HepG2 (cell line): ENCODE data around the gene ANKIB1.

ENCODE experiments used
- CBFB ChIP-seq: sonication (generic); formaldehyde crosslinking; IDR thresholded peaks from 2 replicates; pipeline ENCODE4 v1.4.0; 2020; ENCODE audit warnings: missing genetic modification reagents
- CHD2 ChIP-seq: IDR thresholded peaks from 2 replicates; pipeline ENCODE4 v1.6.1; 2011; ENCODE audit warnings: low read depth, low read length, improper control_type of control experiment
- CTCF ChIP-seq: sonication (generic); formaldehyde crosslinking; IDR thresholded peaks from 2 replicates; pipeline ENCODE4 v1.5.0; 2020; ENCODE audit warnings: mild to moderate bottlenecking, missing genetic modification reagents, moderate library complexity
- DPF2 ChIP-seq: sonication (generic); formaldehyde crosslinking; IDR thresholded peaks from 2 replicates; pipeline ENCODE4 v1.4.0; 2020; ENCODE audit warnings: mild to moderate bottlenecking, low read depth, missing genetic modification reagents, borderline replicate concordance
- JUND ChIP-seq: sonication (generic); formaldehyde crosslinking; IDR thresholded peaks from 2 replicates; pipeline ENCODE4 v1.8.0; 2022; ENCODE audit warnings: mild to moderate bottlenecking, missing genetic modification reagents
- MXI1 ChIP-seq: IDR thresholded peaks from 3 replicates; pipeline ENCODE4 v1.6.1; 2012; ENCODE audit warnings: low read depth, low read length, inconsistent platforms, borderline replicate concordance
- SIN3A ChIP-seq: IDR thresholded peaks from 2 replicates; pipeline ENCODE4 v1.6.1; 2011; ENCODE audit warnings: low read depth, mild to moderate bottlenecking, control low read depth, low read length, borderline replicate concordance
- STAG1 ChIP-seq: sonication (generic); formaldehyde crosslinking; IDR thresholded peaks from 2 replicates; pipeline ENCODE4 v1.4.0; 2020; ENCODE audit warnings: missing genetic modification reagents
- TAF1 ChIP-seq: sonication (generic); formaldehyde crosslinking; IDR thresholded peaks from 2 replicates; pipeline ENCODE4 v1.4.0; 2020; ENCODE audit warnings: missing genetic modification reagents
- YY1 ChIP-seq: IDR thresholded peaks from 2 replicates; pipeline ENCODE4 v1.6.1; 2011; ENCODE audit warnings: low read length, low read depth, moderate library complexity, mild to moderate bottlenecking; ENCODE audit not compliant: insufficient read depth, insufficient replicate concordance
- ZMAT3 ChIP-seq: sonication (generic); formaldehyde crosslinking; conservative IDR thresholded peaks from 2 replicates; pipeline ENCODE4 v1.7.0; 2021; ENCODE audit warnings: missing genetic modification reagents
- ZNF33B ChIP-seq: sonication (generic); formaldehyde crosslinking; IDR thresholded peaks from 2 replicates; pipeline ENCODE4 v1.5.1; 2020; ENCODE audit warnings: mild to moderate bottlenecking, missing genetic modification reagents

GRCh38 chr7:92253251-92253650 lies 7.5 kb downstream of the ANKIB1 start:
- TF ChIP-seq STAG1 (CRISPR knock-in tag) = no peak
- TF ChIP-seq CHD2 = no peak
- TF ChIP-seq MXI1 = no peak
- TF ChIP-seq DPF2 (CRISPR knock-in tag) = no peak
- no peak for TF ChIP-seq SIN3A
- no peak for TF ChIP-seq CBFB (CRISPR knock-in tag)
- TF ChIP-seq TAF1 = no peak
- no peak for TF ChIP-seq YY1
- TF ChIP-seq ZMAT3 (CRISPR knock-in tag) = no peak
- no peak for TF ChIP-seq ZNF33B
- TF ChIP-seq CTCF (CRISPR knock-in tag) = no peak
- no peak for TF ChIP-seq JUND (CRISPR knock-in tag)
